GM19023 (cell line): Measurements from ENCODE around the gene RNASET2.
"Not testable (repeated sequence)": the region's sequence is repeated elsewhere in the genome, so short reads cannot be mapped to it uniquely, and the experiment has no call there.

ENCODE experiments used
- ATAC-seq: cut with Tn5 transposase; IDR thresholded peaks from one replicate; pipeline ENCODE4 v1.9.1; 2021; ENCODE audit warnings: mild to moderate bottlenecking, moderate library complexity; ENCODE audit not compliant: unreplicated experiment

RNASET2 gene

GRCh38 chr6:166929542-166930189 lies 26.7 kb downstream of the RNASET2 start:
- ATAC-seq, result no peak

GRCh38 chr6:166928644-166929541 lies 27.5 kb downstream of the RNASET2 start:
- no peak for ATAC-seq

GRCh38 chr6:166927935-166928643 lies 28.3 kb downstream of the RNASET2 start:
- no peak for ATAC-seq

- ATAC-seq, result no peak
Observed at GRCh38 chr6:166927240-166927934, 29.0 kb downstream of the RNASET2 start.

DNA sequence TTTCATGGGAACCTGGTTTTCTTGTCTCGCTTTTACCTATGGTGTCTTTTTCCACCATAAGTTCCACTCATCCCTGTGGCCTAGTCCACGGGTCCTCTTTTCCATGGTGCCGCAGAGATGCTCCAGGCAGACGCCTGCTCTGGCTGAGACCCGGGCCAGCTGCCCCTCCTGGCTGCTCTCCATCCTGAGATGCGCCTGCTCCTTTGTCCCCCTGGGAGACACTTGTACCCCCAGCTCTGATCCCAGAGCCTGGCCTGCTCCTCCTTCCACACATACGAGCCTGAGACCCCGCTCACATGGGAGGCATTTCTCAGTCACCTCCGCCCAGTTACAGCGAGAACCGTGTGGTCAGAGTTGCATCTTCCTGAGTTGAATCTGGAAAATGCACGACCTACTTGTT lies 29.6 kb downstream of the RNASET2 start:
- ATAC-seq, result no peak

- ATAC-seq, result no peak
Observed at GRCh38 chr6:166925141-166925996, 31.0 kb downstream of the RNASET2 start.

- ATAC-seq, result no peak
Observed at GRCh38 chr6:166924531-166924930, 31.8 kb downstream of the RNASET2 start.

DNA sequence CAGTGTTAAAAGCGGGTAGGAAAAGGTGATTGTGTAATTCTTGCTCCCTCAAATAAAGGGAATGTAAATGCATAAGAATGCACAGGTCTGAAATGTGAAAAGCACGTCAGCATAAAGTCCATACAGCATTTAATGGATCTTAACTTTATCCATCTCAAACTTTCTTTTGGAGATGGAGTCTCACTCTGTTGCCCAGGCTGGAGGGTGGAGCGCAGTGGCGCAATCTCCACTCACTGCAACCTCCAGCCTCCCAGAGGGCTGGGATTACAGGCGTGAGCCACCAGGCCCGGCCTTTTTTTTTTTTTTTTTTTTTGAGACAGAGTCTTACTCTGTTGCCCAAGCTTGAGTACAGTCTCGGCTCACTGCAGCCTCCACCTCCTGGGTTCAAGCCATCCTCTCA lies 33.4 kb downstream of the RNASET2 start:
- ATAC-seq, result no peak

DNA sequence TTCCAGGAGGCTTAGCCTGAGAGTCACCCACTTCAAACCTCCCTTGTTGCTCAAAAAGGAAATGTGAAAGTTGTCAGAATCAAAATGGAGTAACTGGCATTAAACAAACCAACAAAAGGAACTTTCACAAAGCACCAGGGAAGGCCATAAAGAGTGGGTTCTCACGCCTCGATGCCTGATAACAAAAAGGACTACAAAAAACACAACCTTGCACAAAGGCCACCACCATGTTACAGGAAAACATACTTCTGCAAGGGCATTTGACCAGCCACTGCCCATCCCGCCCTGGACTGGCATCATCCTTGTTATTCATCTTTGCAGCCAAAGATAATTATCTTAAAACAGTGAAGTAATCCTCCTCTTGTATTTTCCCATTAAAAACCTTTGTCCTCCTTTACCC lies 34.8 kb downstream of the RNASET2 start:
- ATAC-seq, result no peak

- ATAC-seq, result no peak
Observed at GRCh38 chr6:166916824-166917223, 39.5 kb downstream of the RNASET2 start.

DNA sequence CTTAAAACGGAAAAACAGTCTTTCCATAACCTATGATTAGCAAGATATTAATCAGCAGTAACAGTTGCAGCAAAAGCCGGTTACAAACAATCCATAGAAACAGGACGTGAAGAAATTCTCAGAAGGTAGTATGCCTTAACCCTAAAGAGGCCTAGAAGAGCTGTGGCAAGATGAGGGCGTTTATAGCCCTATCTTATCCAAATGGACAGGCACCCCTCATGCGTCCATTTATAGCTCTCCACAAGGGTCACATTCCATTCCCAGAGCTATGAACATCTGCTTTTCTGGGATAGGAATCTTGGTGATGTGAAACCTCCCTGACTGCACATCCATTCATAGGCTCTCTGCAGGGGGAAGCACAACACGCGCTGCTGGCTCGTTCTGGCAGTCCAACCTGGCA lies 40.9 kb downstream of the RNASET2 start:
- ATAC-seq, result not testable (repeated sequence)

DNA sequence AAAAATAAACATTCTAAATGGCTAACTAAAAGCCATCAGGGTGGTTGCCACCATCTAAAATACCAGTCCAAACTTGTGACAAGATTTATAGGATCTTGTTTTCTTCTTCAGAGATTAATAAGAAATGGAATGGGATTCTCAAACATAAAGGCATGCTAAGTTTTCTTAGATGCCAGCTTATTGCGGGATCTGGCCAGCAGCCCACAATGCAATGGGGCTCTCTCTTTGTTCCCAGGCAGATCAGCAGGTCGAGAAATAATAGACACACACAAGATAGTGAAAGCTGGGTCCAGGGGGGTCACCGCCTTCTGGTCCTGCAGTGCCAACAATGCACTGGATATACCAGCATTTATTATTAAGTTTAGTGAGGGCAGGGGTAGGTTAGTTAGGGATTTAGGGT lies 41.4 kb downstream of the RNASET2 start:
- not testable (repeated sequence) for ATAC-seq

DNA sequence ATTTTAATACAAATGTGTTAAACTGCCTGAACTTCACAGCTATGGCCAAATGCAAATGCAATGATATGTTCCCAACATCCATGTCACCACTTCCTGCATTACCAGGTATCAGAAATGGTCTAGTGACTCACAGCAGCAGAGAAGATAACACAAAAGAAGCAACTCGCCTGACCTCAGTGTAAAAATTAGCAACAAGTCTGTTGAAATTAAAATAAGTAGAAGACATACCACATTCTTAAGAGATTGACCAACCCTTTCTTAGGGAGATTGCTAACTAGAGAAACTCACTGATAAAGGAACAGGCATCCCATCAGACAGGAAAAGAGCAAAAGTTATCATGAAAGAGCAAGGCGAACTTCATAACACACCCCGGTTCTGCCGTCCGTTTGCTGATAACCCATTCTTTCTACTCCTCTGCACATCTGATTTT lies 45.1 kb downstream of the RNASET2 start:
- ATAC-seq, result no peak

DNA sequence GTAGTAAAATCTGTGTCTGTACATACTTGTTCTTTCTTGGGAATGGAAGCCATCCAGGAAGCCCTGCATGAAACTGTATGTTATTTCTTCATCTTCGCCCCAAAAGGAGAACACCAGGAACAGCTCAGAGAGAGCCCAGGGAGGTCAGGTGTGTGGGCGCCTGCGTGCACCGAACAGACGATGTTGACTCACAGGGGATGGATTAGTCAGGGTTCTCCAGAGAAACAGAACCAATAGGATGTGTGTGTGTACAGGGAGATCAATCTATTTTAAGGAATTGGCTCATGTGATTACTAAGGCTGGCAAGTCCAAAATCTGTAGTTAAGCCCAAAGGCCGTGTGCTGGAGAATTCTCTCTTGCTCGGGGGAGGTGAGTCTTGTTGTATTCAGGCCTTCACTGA lies 45.7 kb downstream of the RNASET2 start:
- ATAC-seq, result no peak

- ATAC-seq, result no peak
Observed at GRCh38 chr6:166908811-166909210, 47.5 kb downstream of the RNASET2 start.

DNA sequence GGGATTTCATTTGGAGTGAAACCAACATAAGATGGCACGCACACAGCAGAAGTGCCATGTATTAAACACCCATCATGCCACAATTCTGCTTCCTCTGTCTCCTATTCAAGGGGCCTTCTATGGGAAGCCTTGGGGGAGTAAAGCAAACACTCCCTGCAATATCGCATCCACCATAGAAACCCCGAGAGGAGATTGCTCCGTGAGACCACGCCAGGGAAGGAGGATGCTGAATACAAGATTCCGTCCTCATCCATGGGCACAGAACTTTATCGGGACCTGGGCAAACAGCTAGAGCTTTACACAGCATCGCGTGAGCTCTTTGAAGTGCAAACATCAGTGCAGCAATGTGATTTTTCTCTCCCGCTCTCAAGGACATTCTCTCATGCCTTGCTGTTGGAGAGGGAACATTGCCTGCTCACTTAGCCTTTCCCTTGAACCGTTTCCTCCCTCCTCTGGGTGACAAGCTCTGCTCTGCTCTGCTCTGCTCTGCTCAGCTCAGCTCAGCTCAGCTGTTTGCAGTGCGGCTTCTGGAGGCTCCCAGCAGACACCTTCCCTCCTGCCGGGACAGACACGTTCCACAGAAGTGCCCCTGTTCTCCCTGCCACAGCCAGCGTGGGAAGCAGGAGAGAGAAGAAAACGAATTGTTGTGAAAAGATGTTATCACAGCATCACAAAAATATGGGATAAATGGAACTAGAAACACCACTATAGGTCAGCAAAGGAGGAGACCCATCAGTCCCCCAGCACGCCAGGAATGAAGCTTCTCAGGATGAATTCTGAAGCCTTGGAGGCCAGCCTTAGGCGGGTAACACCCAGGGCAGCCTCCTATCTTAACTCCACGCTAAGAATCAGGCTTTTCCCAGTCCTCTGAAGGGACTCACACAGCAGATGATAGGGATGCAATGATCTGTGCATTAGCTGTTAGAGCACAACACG lies 48.2 kb downstream of the RNASET2 start:
- no peak for ATAC-seq

DNA sequence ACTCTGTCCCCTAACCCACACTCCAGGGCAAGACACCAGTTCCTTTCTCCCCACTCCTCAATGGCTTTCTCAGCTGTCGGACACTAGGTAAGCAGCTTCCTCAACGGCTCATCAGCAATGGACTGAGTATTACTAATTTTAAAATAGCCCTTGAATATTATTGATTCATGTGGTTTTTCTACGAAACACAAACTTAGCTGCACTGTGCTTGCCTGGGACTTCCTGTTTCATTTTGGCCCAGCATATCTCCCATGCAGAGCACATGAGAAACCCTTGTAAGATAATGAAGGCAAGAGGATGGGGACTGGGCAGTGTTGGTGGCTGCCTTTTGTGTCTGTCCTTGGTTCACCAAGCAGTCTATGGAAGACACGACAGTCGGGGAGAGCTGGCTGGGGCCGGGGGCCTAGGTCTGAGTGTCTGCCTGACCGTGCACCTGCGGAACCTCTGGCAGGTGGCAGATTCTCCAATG lies 48.9 kb downstream of the RNASET2 start:
- peak; percentile 77 for ATAC-seq

- no peak for ATAC-seq
Observed at GRCh38 chr6:166906376-166907044, 49.8 kb downstream of the RNASET2 start.
